H1 (cell line): ENCODE data around the gene CDK10. TPM values are rescaled to one million over a fixed set of nuclear protein-coding genes. Genes with fewer than 3 reads are reported as not detected.

Source experiments
- BCL11A ChIP-seq, 2 experiments: IDR thresholded peaks; one replicate each; pipeline ENCODE4 v1.6.1; 2011; ENCODE audit warnings: low read depth in 2 of 2, low read length in 2 of 2, mild to moderate bottlenecking in 2 of 2
- CHD2 ChIP-seq: IDR thresholded peaks from 2 replicates; pipeline ENCODE4 v1.6.1; 2012; ENCODE audit warnings: low read length, improper control_type of control experiment
- MAFK ChIP-seq: IDR thresholded peaks from 2 replicates; pipeline ENCODE4 v1.6.1; 2012; ENCODE audit warnings: low read depth, mild to moderate bottlenecking, improper control_type of control experiment, low read length
- SP2 ChIP-seq: IDR thresholded peaks from 2 replicates; pipeline ENCODE4 v1.6.1; 2012; ENCODE audit warnings: mild to moderate bottlenecking, low read length, inconsistent platforms
- polyA plus RNA-seq, 7 experiments: library from polyadenylated mRNA; depleted of rRNA in 3 of 7; stranded (reverse) in 5 of 7; unstranded in 2 of 7; fragments of >200 nt in 5 of 7; fragments of 200-250 nt in 2 of 7; gene quantifications; 1 replicate in 5 of 7; 2 replicates in 1 of 7; 4 replicates in 1 of 7; pipeline versions ENCODE4 v1.2.1 to v1.2.3, GENCODE V29; 2011 to 2013; ENCODE audit warnings: missing spikeins in 2 of 7, mixed read lengths in 2 of 7
- total RNA-seq: library from RNA; stranded (reverse); fragmentation: NEBNext Ultra II Directional; extraction: Animal tissue kit (Norgen Biotek cat#: 25700); gene quantifications from 2 replicates; pipeline ENCODE4 v1.2.1, GENCODE V29; 2021

The CDK10 gene
- total and polyA plus RNA-seq, 2 of the 8 experiments (the other 6 are each of a cell fraction or from before 2014, with no cell fraction given) = 49.5 to 83.9 TPM

- no peak for TF ChIP-seq MAFK
- TF ChIP-seq BCL11A (IDR thresholded peaks at IDR 0.05; ENCODE audit: low read depth in 2 of 2, low read length in 2 of 2) = no peak
- no peak for TF ChIP-seq CHD2
- no peak for TF ChIP-seq SP2
Measured at GRCh38 chr16:89686520-89687091, at the start of gene CDK10 (continued).
